Neural crest cell (in vitro differentiated cells): ENCODE measurements around the gene TTC7B. TPM values are rescaled to one million over a fixed set of nuclear protein-coding genes. Genes with fewer than 3 reads are reported as not detected.

Experiments
- DNase-seq: peaks from one replicate; pipeline ENCODE4 v3.0.0; 2021; ENCODE audit warnings: low read depth, mixed read lengths, low spot score
- H3K27ac Mint-ChIP-seq: one replicate; pipeline ENCODE4 v1.8.0; 2021; ENCODE audit warnings: mild to moderate bottlenecking, mixed read lengths; ENCODE audit not compliant: unreplicated experiment
- H3K27me3 Mint-ChIP-seq: 2 replicates; pipeline ENCODE4 v1.8.0; 2021; ENCODE audit warnings: low read depth, mild to moderate bottlenecking, mixed read lengths
- H3K36me3 Mint-ChIP-seq: 2 replicates; pipeline ENCODE4 v1.8.0; 2021; ENCODE audit warnings: low read depth, mild to moderate bottlenecking, mixed read lengths
- H3K4me1 Mint-ChIP-seq: 2 replicates; pipeline ENCODE4 v1.8.0; 2021; ENCODE audit warnings: mixed read lengths
- H3K4me3 Mint-ChIP-seq: one replicate; pipeline ENCODE4 v1.8.0; 2021; ENCODE audit warnings: mild to moderate bottlenecking, mixed read lengths
- H3K9me3 Mint-ChIP-seq: 2 replicates; pipeline ENCODE4 v1.8.0; 2021; ENCODE audit warnings: mixed read lengths
- CTCF ChIP-seq: fragments of 200-600 bp; sonication (generic); conservative IDR thresholded peaks from 2 replicates; pipeline ENCODE4 v1.5.0; 2021; ENCODE audit warnings: antibody characterized with exemption, mild to moderate bottlenecking
- total RNA-seq: library from RNA; stranded (reverse); gene quantifications from 2 replicates; pipeline ENCODE4 v1.2.1, GENCODE V29; 2021

TTC7B gene
- total RNA-seq, 1 donor from 2014 or later: 56.4 TPM

GRCh38 chr14:90664911-90665310 is 151.3 kb downstream of the TTC7B start:
- H3K27me3 Mint-ChIP-seq: no peaks in the 10 kb centered on the region

GRCh38 chr14:90663680-90664079 is 152.6 kb downstream of the TTC7B start:
- Mint-ChIP-seq H3K4me1 (peaks cover 21% of the 10 kb centered on the region), H3K36me3 (peaks cover 6% of the 10 kb centered on the region), H3K4me3 (no peak overlapping the region), H3K27me3 (no peaks in the 10 kb centered on the region), H3K9me3 (no peaks in the 10 kb centered on the region), H3K27ac (no peak overlapping the region)
- no peak for DNase-seq
- TF ChIP-seq CTCF: no peak

More at GRCh38 chr14:90664911-90665310, 151.3 kb downstream of the TTC7B start:
- H3K4me3 Mint-ChIP-seq: no peak overlapping the region
- DNase-seq: no peak
- peaks cover 12% of the 10 kb centered on the region for H3K36me3 Mint-ChIP-seq
- peaks cover 3% of the 10 kb centered on the region for H3K9me3 Mint-ChIP-seq
- H3K4me1 Mint-ChIP-seq: peaks cover 22% of the 10 kb centered on the region
- no peak for TF ChIP-seq CTCF
- no peak overlapping the region for H3K27ac Mint-ChIP-seq

GRCh38 chr14:90663140-90663539 is 153.1 kb downstream of the TTC7B start:
- Mint-ChIP-seq H3K4me3 (no peak overlapping the region), H3K4me1 (peaks cover 21% of the 10 kb centered on the region), H3K27ac (no peak overlapping the region), H3K27me3 (no peaks in the 10 kb centered on the region), H3K9me3 (no peaks in the 10 kb centered on the region), H3K36me3 (peaks cover 5% of the 10 kb centered on the region)
- no peak for TF ChIP-seq CTCF
- no peak for DNase-seq

- Mint-ChIP-seq H3K9me3 (no peaks in the 10 kb centered on the region), H3K4me3 (no peak overlapping the region), H3K4me1 (peaks cover 24% of the 10 kb centered on the region), H3K36me3 (peaks cover 3% of the 10 kb centered on the region), H3K27me3 (no peaks in the 10 kb centered on the region), H3K27ac (no peak overlapping the region)
- TF ChIP-seq CTCF: no peak
- DNase-seq: no peak
Observed at GRCh38 chr14:90661866-90662265, 154.4 kb downstream of the TTC7B start.

GRCh38 chr14:90660865-90661570 is 155.2 kb downstream of the TTC7B start:
- Mint-ChIP-seq H3K27me3 (no peaks in the 10 kb centered on the region), H3K4me3 (no peak overlapping the region), H3K36me3 (peaks cover 2% of the 10 kb centered on the region), H3K9me3 (no peaks in the 10 kb centered on the region), H3K27ac (no peak overlapping the region), H3K4me1 (peaks cover 27% of the 10 kb centered on the region)
- no peak for TF ChIP-seq CTCF
- no peak for DNase-seq
